ENCODE measurements around the gene CACNB4.

CACNB4 gene

DNA sequence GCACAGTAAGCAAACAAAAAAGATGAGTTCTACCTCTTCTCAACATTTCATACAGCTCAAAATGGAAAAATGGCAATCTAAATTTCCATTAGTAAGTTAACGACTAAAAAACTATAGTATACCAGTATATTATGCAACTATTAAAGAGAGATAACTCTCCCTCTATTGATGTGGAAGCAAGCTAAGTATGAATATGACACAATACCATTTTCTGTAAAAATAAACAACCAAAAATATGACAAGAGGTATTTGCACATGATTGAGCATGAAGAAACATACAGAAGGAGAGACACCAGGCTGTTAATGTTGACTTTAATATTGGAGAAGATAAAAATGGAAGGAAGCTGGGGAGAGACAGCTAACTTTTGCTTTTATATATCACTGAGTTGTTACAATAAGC lies 167.1 kb downstream of the CACNB4 start:
- no peak for DNase-seq (ENCODE audit: low read depth in 1 of 2, low spot score in 1 of 2)
- Histone ChIP-seq H3K27ac (replicated peaks) (no peak overlapping the region), H3K4me3 (replicated peaks; ENCODE audit: insufficient read depth, low read length) (no peak overlapping the region), H3K27me3 (ENCODE audit: insufficient read depth, poor library complexity, severe bottlenecking) (no peaks in the 10 kb centered on the region)
- TF ChIP-seq, protein P1, sequence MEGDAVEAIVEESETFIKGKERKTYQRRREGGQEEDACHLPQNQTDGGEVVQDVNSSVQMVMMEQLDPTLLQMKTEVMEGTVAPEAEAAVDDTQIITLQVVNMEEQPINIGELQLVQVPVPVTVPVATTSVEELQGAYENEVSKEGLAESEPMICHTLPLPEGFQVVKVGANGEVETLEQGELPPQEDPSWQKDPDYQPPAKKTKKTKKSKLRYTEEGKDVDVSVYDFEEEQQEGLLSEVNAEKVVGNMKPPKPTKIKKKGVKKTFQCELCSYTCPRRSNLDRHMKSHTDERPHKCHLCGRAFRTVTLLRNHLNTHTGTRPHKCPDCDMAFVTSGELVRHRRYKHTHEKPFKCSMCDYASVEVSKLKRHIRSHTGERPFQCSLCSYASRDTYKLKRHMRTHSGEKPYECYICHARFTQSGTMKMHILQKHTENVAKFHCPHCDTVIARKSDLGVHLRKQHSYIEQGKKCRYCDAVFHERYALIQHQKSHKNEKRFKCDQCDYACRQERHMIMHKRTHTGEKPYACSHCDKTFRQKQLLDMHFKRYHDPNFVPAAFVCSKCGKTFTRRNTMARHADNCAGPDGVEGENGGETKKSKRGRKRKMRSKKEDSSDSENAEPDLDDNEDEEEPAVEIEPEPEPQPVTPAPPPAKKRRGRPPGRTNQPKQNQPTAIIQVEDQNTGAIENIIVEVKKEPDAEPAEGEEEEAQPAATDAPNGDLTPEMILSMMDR (IDR thresholded peaks at IDR 0.05; ENCODE audit: insufficient read depth, low read length), result no peak
- TF ChIP-seq, protein P2, sequence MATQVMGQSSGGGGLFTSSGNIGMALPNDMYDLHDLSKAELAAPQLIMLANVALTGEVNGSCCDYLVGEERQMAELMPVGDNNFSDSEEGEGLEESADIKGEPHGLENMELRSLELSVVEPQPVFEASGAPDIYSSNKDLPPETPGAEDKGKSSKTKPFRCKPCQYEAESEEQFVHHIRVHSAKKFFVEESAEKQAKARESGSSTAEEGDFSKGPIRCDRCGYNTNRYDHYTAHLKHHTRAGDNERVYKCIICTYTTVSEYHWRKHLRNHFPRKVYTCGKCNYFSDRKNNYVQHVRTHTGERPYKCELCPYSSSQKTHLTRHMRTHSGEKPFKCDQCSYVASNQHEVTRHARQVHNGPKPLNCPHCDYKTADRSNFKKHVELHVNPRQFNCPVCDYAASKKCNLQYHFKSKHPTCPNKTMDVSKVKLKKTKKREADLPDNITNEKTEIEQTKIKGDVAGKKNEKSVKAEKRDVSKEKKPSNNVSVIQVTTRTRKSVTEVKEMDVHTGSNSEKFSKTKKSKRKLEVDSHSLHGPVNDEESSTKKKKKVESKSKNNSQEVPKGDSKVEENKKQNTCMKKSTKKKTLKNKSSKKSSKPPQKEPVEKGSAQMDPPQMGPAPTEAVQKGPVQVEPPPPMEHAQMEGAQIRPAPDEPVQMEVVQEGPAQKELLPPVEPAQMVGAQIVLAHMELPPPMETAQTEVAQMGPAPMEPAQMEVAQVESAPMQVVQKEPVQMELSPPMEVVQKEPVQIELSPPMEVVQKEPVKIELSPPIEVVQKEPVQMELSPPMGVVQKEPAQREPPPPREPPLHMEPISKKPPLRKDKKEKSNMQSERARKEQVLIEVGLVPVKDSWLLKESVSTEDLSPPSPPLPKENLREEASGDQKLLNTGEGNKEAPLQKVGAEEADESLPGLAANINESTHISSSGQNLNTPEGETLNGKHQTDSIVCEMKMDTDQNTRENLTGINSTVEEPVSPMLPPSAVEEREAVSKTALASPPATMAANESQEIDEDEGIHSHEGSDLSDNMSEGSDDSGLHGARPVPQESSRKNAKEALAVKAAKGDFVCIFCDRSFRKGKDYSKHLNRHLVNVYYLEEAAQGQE (IDR thresholded peaks at IDR 0.05; ENCODE audit: insufficient replicate concordance, low read depth), result no peak
- TF ChIP-seq POLR2AphosphoS5 (IDR thresholded peaks at IDR 0.05; ENCODE audit: low read depth) (no peak), SPI1 (IDR thresholded peaks at IDR 0.05; ENCODE audit: borderline replicate concordance, low read depth) (no peak), GABPA (IDR thresholded peaks at IDR 0.05; ENCODE audit: low read depth) (no peak)

GRCh38 chr2:151931030-151931611 lies 167.7 kb downstream of the CACNB4 start:
- Histone ChIP-seq H3K4me3 (replicated peaks; ENCODE audit: insufficient read depth, low read length) (no peak overlapping the region), H3K27ac (replicated peaks) (no peak overlapping the region), H3K27me3 (ENCODE audit: insufficient read depth, poor library complexity, severe bottlenecking) (no peaks in the 10 kb centered on the region)
- DNase-seq (ENCODE audit: low read depth in 1 of 2, low spot score in 1 of 2), result no peak
- TF ChIP-seq POLR2AphosphoS5 (IDR thresholded peaks at IDR 0.05; ENCODE audit: low read depth), result no peak
- TF ChIP-seq SPI1 (IDR thresholded peaks at IDR 0.05; ENCODE audit: borderline replicate concordance, low read depth), result no peak
- TF ChIP-seq, protein P1 (IDR thresholded peaks at IDR 0.05; ENCODE audit: insufficient read depth, low read length), result no peak
- TF ChIP-seq, protein P2 (IDR thresholded peaks at IDR 0.05; ENCODE audit: insufficient replicate concordance, low read depth), result no peak
- no peak for TF ChIP-seq GABPA (IDR thresholded peaks at IDR 0.05; ENCODE audit: low read depth)

GRCh38 chr2:151930042-151930441 lies 168.8 kb downstream of the CACNB4 start:
- Histone ChIP-seq H3K27ac (replicated peaks) (no peak overlapping the region), H3K27me3 (ENCODE audit: insufficient read depth, poor library complexity, severe bottlenecking) (no peaks in the 10 kb centered on the region), H3K4me3 (replicated peaks; ENCODE audit: insufficient read depth, low read length) (no peak overlapping the region)
- TF ChIP-seq GABPA (IDR thresholded peaks at IDR 0.05; ENCODE audit: low read depth) (no peak), POLR2AphosphoS5 (IDR thresholded peaks at IDR 0.05; ENCODE audit: low read depth) (no peak), SPI1 (IDR thresholded peaks at IDR 0.05; ENCODE audit: borderline replicate concordance, low read depth) (no peak)
- TF ChIP-seq, protein P1 (IDR thresholded peaks at IDR 0.05; ENCODE audit: insufficient read depth, low read length), result no peak
- TF ChIP-seq, protein P2 (IDR thresholded peaks at IDR 0.05; ENCODE audit: insufficient replicate concordance, low read depth), result no peak
- no peak for DNase-seq (ENCODE audit: low read depth in 1 of 2, low spot score in 1 of 2)
